SK-N-SH treated with all-trans-retinoic acid at 6 μM for 48 hours (cell line): ENCODE data around the gene SNRPA1.

Source experiments
- ATAC-seq: fragments of 200-7000 bp; cut with Tn5 transposase; 3 replicates; pipeline ENCODE4 v1.9.1; 2020; ENCODE audit warnings: mild to moderate bottlenecking, moderate library complexity
- CREB5 ChIP-seq: fragments of 250-450 bp; sonication (Bioruptor Pico); IDR thresholded peaks from 2 replicates; pipeline ENCODE4 v1.5.1; 2020; ENCODE audit warnings: low read depth, mild to moderate bottlenecking, moderate library complexity
- ESRRG ChIP-seq: fragments of 250-450 bp; sonication (Bioruptor Pico); IDR thresholded peaks from 2 replicates; pipeline ENCODE4 v1.6.1; 2021; ENCODE audit warnings: mild to moderate bottlenecking
- ISL1 ChIP-seq: fragments of 250-450 bp; sonication (Bioruptor Pico); IDR thresholded peaks from 2 replicates; pipeline ENCODE4 v2.1.2; 2022; ENCODE audit warnings: mild to moderate bottlenecking, moderate library complexity
- RARB ChIP-seq: fragments of 250-450 bp; sonication (Bioruptor Pico); IDR thresholded peaks from 2 replicates; pipeline ENCODE4 v1.8.0; 2021; ENCODE audit warnings: mild to moderate bottlenecking, moderate library complexity
- SNAI2 ChIP-seq: fragments of 250-450 bp; sonication (Bioruptor Pico); IDR thresholded peaks from 2 replicates; pipeline ENCODE4 v1.5.0; 2020; ENCODE audit warnings: mild to moderate bottlenecking, moderate library complexity

The SNRPA1 gene

GRCh38 chr15:101232677-101233076, 62.4 kb downstream of the SNRPA1 start:
- TF ChIP-seq RARB (CRISPR knock-in tag) (no peak), SNAI2 (CRISPR knock-in tag) (no peak), ESRRG (CRISPR knock-in tag) (no peak), ISL1 (CRISPR knock-in tag) (no peak), CREB5 (CRISPR knock-in tag) (no peak)
- no peak for ATAC-seq
